ENCODE measurements around the gene NDUFAB1. TPM values are rescaled to one million over a fixed set of nuclear protein-coding genes. Genes with fewer than 3 reads are reported as not detected.
"Not testable (repeated sequence)": the region's sequence is repeated elsewhere in the genome, so short reads cannot be mapped to it uniquely, and the experiment has no call there.

The NDUFAB1 gene
- polyA plus RNA-seq, 3 donors: 91.5 to 104 (median 96.1) TPM

- DNase-seq: no peak
Measured at GRCh38 chr16:23595246-23595950, 718 bp downstream of the NDUFAB1 start.

- DNase-seq: no peak
Measured at GRCh38 chr16:23594186-23594585, 1.9 kb downstream of the NDUFAB1 start.

- no peak for DNase-seq
Measured at GRCh38 chr16:23590181-23590580, 5.9 kb downstream of the NDUFAB1 start.

GRCh38 chr16:23587726-23588125 is 8.4 kb downstream of the NDUFAB1 start:
- no peak for DNase-seq

GRCh38 chr16:23584186-23585076 is 11.7 kb downstream of the NDUFAB1 start:
- no peak for DNase-seq

GRCh38 chr16:23583271-23583670 is 12.8 kb downstream of the NDUFAB1 start:
- DNase-seq: not testable (repeated sequence)

GRCh38 chr16:23581764-23582163 is 14.4 kb downstream of the NDUFAB1 start:
- no peak for DNase-seq

GRCh38 chr16:23580391-23580790 is 15.7 kb downstream of the NDUFAB1 start:
- no peak for DNase-seq

GRCh38 chr16:23579371-23579770 is 16.7 kb downstream of the NDUFAB1 start:
- DNase-seq: no peak

GRCh38 chr16:23578101-23578830 is 17.9 kb downstream of the NDUFAB1 start:
- no peak for DNase-seq

GRCh38 chr16:23577493-23577892 is 18.6 kb downstream of the NDUFAB1 start:
- DNase-seq: no peak

GRCh38 chr16:23575834-23576233 is 20.3 kb downstream of the NDUFAB1 start:
- no peak for DNase-seq

- no peak for DNase-seq
Measured at GRCh38 chr16:23573817-23574216, 22.3 kb downstream of the NDUFAB1 start.

- DNase-seq: no peak
Measured at GRCh38 chr16:23572394-23572793, 23.7 kb downstream of the NDUFAB1 start.

GRCh38 chr16:23571895-23572294 is 24.2 kb downstream of the NDUFAB1 start:
- no peak for DNase-seq

- no peak for DNase-seq
Measured at GRCh38 chr16:23570992-23571632, 25.0 kb downstream of the NDUFAB1 start.

- DNase-seq: no peak
Measured at GRCh38 chr16:23567602-23568001, 28.5 kb downstream of the NDUFAB1 start.

GRCh38 chr16:23566724-23567123 is 29.4 kb downstream of the NDUFAB1 start:
- no peak for DNase-seq

- DNase-seq: no peak
Measured at GRCh38 chr16:23564575-23565363, 31.3 kb downstream of the NDUFAB1 start.

- no peak for DNase-seq
Measured at GRCh38 chr16:23563186-23563585, 32.9 kb downstream of the NDUFAB1 start.

- DNase-seq: no peak
Measured at GRCh38 chr16:23562505-23562904, 33.6 kb downstream of the NDUFAB1 start.
